Suppressor macrophage treated with lipopolysaccharide for 1 hour (primary cell): ENCODE results near the gene BRWD1.
A peak's percentile ranks its signal among the peaks of the same experiment; 100 is the strongest.
"Not testable (repeated sequence)": the region's sequence is repeated elsewhere in the genome, so short reads cannot be mapped to it uniquely, and the experiment has no call there.

ENCODE experiments used
- DNase-seq, 3 donors: peaks; one replicate each; pipeline ENCODE4 v3.0.0-alpha.2; 2020 to 2022

The BRWD1 gene

GRCh38 chr21:39281207-39281606 lies 32.2 kb downstream of the BRWD1 start:
- no peak for DNase-seq

GRCh38 chr21:39269620-39270019 lies 43.8 kb downstream of the BRWD1 start:
- DNase-seq: no peak

- DNase-seq: no peak
Measured at GRCh38 chr21:39265603-39266002, 47.8 kb downstream of the BRWD1 start.

- DNase-seq: peak in 2 of 3 donors; percentile 15 to 21
Measured at GRCh38 chr21:39263372-39263771, 50.1 kb downstream of the BRWD1 start.

DNA sequence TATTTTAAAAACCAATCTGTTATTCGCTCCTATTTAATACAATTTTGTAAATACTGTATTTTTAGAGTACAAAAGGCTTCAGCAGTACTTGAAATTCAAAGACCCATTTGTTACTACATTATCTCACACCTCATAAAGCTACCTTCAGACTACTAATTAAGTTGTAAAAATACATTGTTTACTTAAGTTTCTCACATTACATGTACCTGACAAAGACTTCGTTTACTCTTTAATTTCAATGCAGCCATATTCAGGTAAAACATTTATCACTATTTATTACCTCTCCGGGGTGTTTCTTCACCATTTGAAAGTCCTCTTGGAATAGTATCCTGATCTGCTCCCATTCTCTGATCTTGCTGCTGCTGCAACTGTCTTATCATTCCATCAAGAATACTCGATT lies 55.2 kb downstream of the BRWD1 start:
- no peak for DNase-seq

DNA sequence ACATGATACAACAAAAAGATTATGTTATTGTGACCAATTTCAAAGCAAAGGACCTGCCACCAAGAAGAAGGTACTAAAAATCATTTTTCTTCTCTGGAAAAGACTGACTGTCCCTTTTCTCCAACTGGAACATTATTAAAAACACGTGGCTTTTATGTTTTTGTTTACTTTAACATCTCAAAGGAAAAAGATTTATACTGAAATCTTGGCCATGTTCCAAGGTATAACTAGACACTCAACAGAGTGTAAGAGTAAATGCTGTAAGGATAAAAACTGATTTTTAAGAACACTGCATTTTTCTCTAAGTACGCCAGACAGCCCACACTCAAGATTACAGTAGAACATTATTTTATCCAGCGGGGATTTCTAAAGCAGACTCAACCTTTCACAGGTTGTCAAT lies 62.1 kb downstream of the BRWD1 start:
- no peak for DNase-seq

- no peak for DNase-seq
Measured at GRCh38 chr21:39238275-39238674, 75.2 kb downstream of the BRWD1 start.

- DNase-seq: peak; percentile 30 to 58 (median 50)
Measured at GRCh38 chr21:39232861-39233291, 80.6 kb downstream of the BRWD1 start.

GRCh38 chr21:39224930-39225329 lies 88.5 kb downstream of the BRWD1 start:
- no peak for DNase-seq

DNA sequence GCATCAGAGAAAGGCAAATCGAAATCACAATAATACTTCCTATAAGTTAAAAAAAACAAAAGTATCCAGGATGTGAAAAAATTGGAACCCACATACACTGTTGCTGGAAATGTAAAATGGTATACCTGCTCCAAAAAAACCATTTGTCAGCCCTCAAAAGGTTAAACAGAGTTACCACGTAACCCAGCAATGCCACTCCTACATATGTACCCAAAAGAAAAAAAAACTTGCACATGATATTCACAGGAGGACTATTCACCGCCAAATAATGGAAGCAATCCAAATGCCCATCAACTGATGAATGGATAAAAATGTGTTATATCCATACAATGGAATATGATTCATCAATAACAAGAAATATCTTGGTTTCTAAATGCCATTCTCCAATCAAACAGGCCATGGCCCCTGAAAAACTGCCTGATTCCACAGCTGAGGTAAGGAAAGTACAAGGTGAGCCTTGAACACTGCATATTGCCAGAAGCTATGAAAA lies 91.4 kb downstream of the BRWD1 start:
- no peak for DNase-seq

GRCh38 chr21:39221282-39221996 lies 92.0 kb downstream of the BRWD1 start:
- no peak for DNase-seq

GRCh38 chr21:39220875-39221274 lies 92.6 kb downstream of the BRWD1 start:
- not testable (repeated sequence) for DNase-seq

DNA sequence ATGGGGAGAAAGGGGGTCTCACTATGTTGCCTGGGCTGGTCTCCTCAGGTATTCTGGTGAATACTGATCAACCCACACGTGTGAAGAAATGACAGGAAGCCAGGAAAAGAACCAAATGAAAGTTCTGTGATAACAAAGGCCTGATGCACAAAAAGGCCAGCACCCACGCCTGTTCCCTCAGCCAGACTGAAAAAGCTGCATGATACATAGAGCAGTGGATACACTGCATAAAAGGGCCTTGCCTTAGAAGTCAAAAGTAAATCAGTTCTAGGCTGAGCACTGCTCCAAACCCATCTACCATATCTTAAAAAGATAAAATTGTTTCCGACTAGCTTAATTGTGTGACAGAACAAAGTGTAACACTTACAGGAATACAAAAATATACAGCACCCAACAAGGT lies 93.3 kb downstream of the BRWD1 start:
- DNase-seq: no peak

DNA sequence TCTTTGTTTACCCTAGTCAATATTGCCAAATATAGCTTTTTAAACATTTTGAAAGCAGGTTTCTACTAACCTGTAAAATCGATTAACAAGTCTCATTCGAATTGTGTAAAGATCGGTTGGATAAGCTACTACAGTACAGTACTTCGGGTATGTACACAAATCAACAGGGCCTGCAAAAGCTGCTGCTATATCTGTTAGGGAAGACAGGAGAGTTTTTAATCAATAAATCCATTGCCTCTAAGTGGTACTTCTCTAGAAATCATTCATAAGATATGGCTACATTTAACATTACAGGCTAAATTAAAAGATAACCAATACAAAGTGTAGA lies 95.4 kb downstream of the BRWD1 start:
- no peak for DNase-seq

DNA sequence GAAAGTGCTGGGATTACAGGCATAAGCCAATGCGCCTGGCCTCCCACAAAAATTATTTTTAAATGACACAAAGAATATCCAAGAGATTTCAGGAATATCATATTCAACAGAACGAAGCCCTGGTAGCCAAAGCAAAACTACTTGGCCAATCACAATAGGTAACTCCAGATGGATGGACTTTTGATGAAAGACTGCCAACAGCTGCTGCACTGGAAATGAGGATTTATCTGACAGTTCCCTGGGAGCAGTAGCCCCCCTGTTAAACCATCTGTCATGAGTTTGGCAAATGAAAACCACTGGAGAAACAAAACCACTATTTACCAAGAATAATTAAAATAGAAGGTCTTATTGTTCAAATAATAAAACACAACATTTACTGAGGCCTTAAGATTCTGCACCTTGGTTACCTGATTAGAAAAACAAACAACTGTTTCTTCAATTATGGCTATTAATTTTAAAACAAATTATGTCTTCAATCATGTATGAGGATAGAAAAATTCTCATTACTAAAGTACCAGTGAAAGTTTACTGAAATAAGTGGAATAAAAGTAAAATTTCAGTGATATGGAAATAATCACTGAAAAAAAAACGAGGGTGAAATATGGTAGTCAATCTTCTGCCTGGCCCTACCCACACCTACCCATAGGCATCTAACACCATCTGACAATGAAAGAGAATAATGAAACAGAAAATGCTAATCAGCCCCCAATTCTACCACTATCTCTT lies 95.9 kb downstream of the BRWD1 start:
- DNase-seq: no peak

GRCh38 chr21:39216290-39216689 lies 97.1 kb downstream of the BRWD1 start:
- no peak for DNase-seq

- DNase-seq: no peak
Measured at GRCh38 chr21:39215078-39215477, 98.4 kb downstream of the BRWD1 start.

- DNase-seq: no peak
Measured at GRCh38 chr21:39209334-39209688, 104.1 kb downstream of the BRWD1 start.

DNA sequence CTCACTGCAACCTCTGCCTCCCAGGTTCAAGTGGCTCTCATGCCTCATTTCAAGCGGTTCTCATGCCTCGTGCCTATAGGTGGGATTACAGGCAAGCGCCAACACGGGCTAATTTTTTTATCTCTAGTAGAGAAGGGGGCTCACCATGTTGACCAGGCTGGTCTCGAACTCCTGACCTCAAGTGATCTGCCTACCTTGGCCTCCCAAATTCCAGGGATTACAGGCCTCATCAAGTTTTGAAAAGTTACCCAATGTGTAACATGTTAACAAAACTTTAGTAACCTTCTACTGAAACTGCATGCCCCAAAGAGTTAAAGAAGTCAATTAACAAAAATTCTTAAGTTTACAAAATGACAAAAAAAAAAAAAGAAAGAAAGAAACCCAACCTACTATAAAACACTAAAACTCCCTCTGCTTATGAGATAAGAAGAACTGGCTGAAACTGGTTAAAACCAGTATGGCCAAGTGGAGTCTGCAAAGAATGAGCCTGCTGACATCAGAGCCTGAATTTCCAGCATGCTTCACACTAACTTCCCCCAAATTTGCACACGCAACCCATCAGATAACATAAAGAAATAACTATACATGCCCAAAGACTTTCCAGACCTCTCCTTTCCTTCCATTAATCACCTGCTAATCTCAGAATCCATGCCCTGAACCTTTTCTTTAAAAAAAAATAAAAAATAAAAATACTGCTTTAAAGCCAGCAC lies 104.7 kb downstream of the BRWD1 start:
- DNase-seq: no peak

DNA sequence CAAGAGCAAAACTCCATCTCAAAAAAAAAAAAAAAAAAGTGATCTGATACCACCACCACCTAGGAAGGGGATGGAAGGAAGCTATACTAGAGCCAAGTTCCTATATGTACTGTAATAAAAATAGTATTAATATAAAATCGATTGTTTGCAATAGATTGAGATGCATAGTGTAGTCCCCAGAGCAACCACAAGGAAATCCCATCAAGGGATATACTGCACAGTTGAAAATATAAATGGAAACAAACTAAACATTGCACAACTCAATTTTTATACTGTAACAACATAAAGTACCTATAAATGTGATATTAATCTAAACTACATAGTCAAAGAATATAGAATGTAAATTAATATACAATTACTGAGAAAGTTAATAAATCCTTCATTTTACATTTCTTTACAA lies 109.3 kb downstream of the BRWD1 start:
- no peak for DNase-seq

- no peak for DNase-seq
Measured at GRCh38 chr21:39198800-39199199, 114.6 kb downstream of the BRWD1 start.

GRCh38 chr21:39197448-39198233 lies 115.8 kb downstream of the BRWD1 start:
- DNase-seq: no peak

DNA sequence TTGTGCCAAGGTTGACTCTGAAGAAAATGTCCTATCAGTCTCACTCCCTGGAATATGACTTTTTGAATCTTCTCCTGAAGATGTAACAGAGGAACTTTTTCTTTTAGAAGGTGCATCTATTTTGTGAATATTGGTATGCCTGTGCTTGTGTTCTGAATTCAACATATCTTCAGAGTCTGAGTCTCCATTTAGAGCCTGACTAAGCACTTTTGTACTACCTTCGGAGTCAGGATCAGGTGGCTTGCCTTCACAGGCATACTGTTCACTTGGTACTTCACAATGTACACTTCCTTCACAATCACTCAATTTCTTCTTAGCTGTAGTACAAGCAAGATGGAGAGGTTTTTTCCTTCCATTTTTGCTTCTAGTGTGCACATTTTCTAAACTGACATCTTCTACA lies 116.6 kb downstream of the BRWD1 start:
- no peak for DNase-seq
